Endothelial cell of umbilical vein (primary cell): ENCODE results near the gene HPF1. TPM values are rescaled to one million over a fixed set of nuclear protein-coding genes. Genes with fewer than 3 reads are reported as not detected.

Source experiments
- BruUV-seq: library from RNA; stranded (reverse); fragments of 400-500 nt; replicated peaks from 2 replicates; lab custom pipeline; 2021; lab: Mats Ljungman, UMichigan
- CTCF ChIA-PET: fragments of 300-600, 350-600 bp; sonication (Branson Sonifier 250); formaldehyde crosslinking; loops from one replicate; lab custom pipeline; 2021; ENCODE audit warnings: antibody characterized with exemption, inconsistent platforms; lab: Charles Lee
- POLR2A ChIA-PET: fragments of 300-600, 350-600 bp; sonication (Branson Sonifier 250); formaldehyde crosslinking; loops from one replicate; lab custom pipeline; 2021; ENCODE audit warnings: antibody characterized with exemption, inconsistent platforms; lab: Charles Lee
- DNase-seq: peaks from one replicate; pipeline ENCODE4 v3.0.0-alpha.2; 2011; ENCODE audit warnings: low read depth, low spot score
- FAIRE-seq: peaks from 2 replicates; lab custom pipeline; 2011; peaks lifted over from hg19 to GRCh38; lab: Jason Lieb, UNC
- H2AFZ ChIP-seq: 2 replicates; pipeline ENCODE4 v1.6.0; 2012; ENCODE audit warnings: low read depth, low read length, control low read depth, inconsistent platforms
- H3K27ac ChIP-seq: 2 replicates; pipeline ENCODE4 v1.5.1; 2011; ENCODE audit warnings: low read depth, mild to moderate bottlenecking, control low read depth, low read length, moderate library complexity; ENCODE audit not compliant: insufficient read depth
- H3K27me3 ChIP-seq, 2 experiments: 2 replicates each; pipeline versions ENCODE4 v1.6.0 to v1.6.1; 2011; ENCODE audit warnings: low read length in 2 of 2, mixed read lengths in 1 of 2; ENCODE audit not compliant: control insufficient read depth in 2 of 2, insufficient read depth in 2 of 2
- H3K36me3 ChIP-seq, 2 experiments: 2 replicates in 1 of 2; 3 replicates in 1 of 2; pipeline ENCODE4 v1.5.1; 2011; ENCODE audit warnings: low read length in 2 of 2, mild to moderate bottlenecking in 1 of 2, moderate library complexity in 1 of 2; ENCODE audit not compliant: control insufficient read depth in 2 of 2, insufficient read depth in 2 of 2; ENCODE audit errors: extremely low read depth in 1 of 2
- H3K4me1 ChIP-seq: 3 replicates; pipeline ENCODE4 v1.5.1; 2011; ENCODE audit warnings: mild to moderate bottlenecking, low read length; ENCODE audit not compliant: control insufficient read depth, insufficient read depth; ENCODE audit errors: extremely low read depth
- H3K4me2 ChIP-seq: 2 replicates; pipeline ENCODE4 v1.6.1; 2011; ENCODE audit warnings: low read length, control low read depth, mixed read lengths; ENCODE audit not compliant: insufficient read depth
- H3K4me3 ChIP-seq, 3 experiments: fragments of 200-600 bp in 1 of 3; sonication (generic), shearing (Covaris generic) in 1 of 3; replicated peaks in 1 of 3; 2 replicates each; pipeline ENCODE4 v1.5.1; 2011 to 2016; ENCODE audit warnings: control low read depth in 3 of 3, low read length in 3 of 3, mild to moderate bottlenecking in 2 of 3, inconsistent platforms in 1 of 3, low read depth in 1 of 3, moderate library complexity in 1 of 3; ENCODE audit not compliant: insufficient read depth in 1 of 3
- H3K79me2 ChIP-seq: 2 replicates; pipeline ENCODE4 v1.6.0; 2012; ENCODE audit warnings: low read length, inconsistent platforms; ENCODE audit not compliant: control insufficient read depth, insufficient read depth
- H3K9ac ChIP-seq: replicated peaks from 2 replicates; pipeline ENCODE3; 2011; ENCODE audit warnings: low read length, control low read depth; ENCODE audit not compliant: insufficient read depth; ENCODE audit errors: extremely low read depth
- H3K9me1 ChIP-seq: replicated peaks from 3 replicates; pipeline ENCODE4 v1.6.0; 2011; ENCODE audit warnings: mild to moderate bottlenecking, low read length; ENCODE audit not compliant: control insufficient read depth, insufficient read depth; ENCODE audit errors: extremely low read depth
- H3K9me3 ChIP-seq: replicated peaks from 2 replicates; pipeline ENCODE4 v1.5.1; 2012; ENCODE audit warnings: low read length, inconsistent platforms; ENCODE audit not compliant: control insufficient read depth, insufficient read depth
- H4K20me1 ChIP-seq: replicated peaks from 2 replicates; pipeline ENCODE3; 2011; ENCODE audit warnings: mild to moderate bottlenecking, low read length; ENCODE audit not compliant: control insufficient read depth, insufficient read depth; ENCODE audit errors: extremely low read depth
- CTCF ChIP-seq, 2 donors: IDR thresholded peaks; 1 replicate in 1 of 2; 2 replicates in 1 of 2; pipeline ENCODE4 v1.5.1; 2011; ENCODE audit warnings: low read length in 2 of 2, mild to moderate bottlenecking in 2 of 2, moderate library complexity in 2 of 2, control low read depth in 1 of 2, inconsistent platforms in 1 of 2, low read depth in 1 of 2; ENCODE audit not compliant: insufficient read depth in 1 of 2; ENCODE audit errors: extremely low read depth in 1 of 2
- EZH2 ChIP-seq: IDR thresholded peaks from 2 replicates; pipeline ENCODE4 v1.6.1; 2012; ENCODE audit warnings: borderline replicate concordance, low read depth, mild to moderate bottlenecking, moderate library complexity, low read length, inconsistent platforms; ENCODE audit not compliant: severe bottlenecking
- GATA2 ChIP-seq: IDR thresholded peaks from 2 replicates; pipeline ENCODE4 v1.7.0; 2011; ENCODE audit warnings: low read depth, mild to moderate bottlenecking, moderate library complexity, mixed read lengths, low read length; ENCODE audit not compliant: insufficient read length, insufficient read depth
- JUN ChIP-seq: IDR thresholded peaks from 2 replicates; pipeline ENCODE4 v1.6.1; 2011; ENCODE audit warnings: borderline replicate concordance, low read depth; ENCODE audit not compliant: insufficient read length, insufficient read depth
- MAX ChIP-seq: IDR thresholded peaks from 2 replicates; pipeline ENCODE4 v1.6.1; 2011; ENCODE audit not compliant: insufficient read depth, insufficient read length
- POLR2A ChIP-seq: IDR thresholded peaks from 2 replicates; pipeline ENCODE4 v1.6.1; 2012; ENCODE audit warnings: low read depth, mild to moderate bottlenecking, control low read depth, low read length
- dilution Hi-C: fragments of 300-500 bp; cut with MboI; formaldehyde crosslinking; loops from one replicate; pipeline ENCODE4 v1.15.0; 2019; ENCODE audit warnings: low sequenced_read_pairs; ENCODE audit not compliant: extremely low pct_ligation_motif_present
- intact Hi-C: fragments of 100-400 bp; cut with micrococcal nuclease; formaldehyde crosslinking; loops from one replicate; pipeline ENCODE4 v1.10.0; 2022
- polyA plus RNA-seq, 4 experiments: library from polyadenylated mRNA; depleted of rRNA in 3 of 4; stranded (reverse) in 3 of 4; unstranded in 1 of 4; fragments of >200 nt; gene quantifications; 2 replicates each; pipeline versions ENCODE4 v1.2.1 to v1.2.3, GENCODE V29; 2011 to 2012; ENCODE audit warnings: missing spikeins in 1 of 4
- total RNA-seq: library from RNA; stranded (reverse); gene quantifications from 2 replicates; pipeline ENCODE4 v1.2.3, GENCODE V29; 2021

The HPF1 gene
- total and polyA plus RNA-seq, 2 donors (not counting 3 experiments of a cell fraction or from before 2014, with no cell fraction given), result 16.1 to 30.3 TPM

GRCh38 chr4:169774466-169775445 is 17.0 kb upstream of the HPF1 start:
- Histone ChIP-seq H3K4me1 (peaks cover 9% of the 10 kb centered on the region), H3K27ac (no peak overlapping the region), H3K4me2 (peak overlapping the region; percentile 47), H3K36me3 (no peaks in the 10 kb centered on the region), H3K27me3 (peaks cover 4 to 12% of the 10 kb centered on the region in 2 experiments), H4K20me1 (no peaks in the 10 kb centered on the region), H3K79me2 (no peaks in the 10 kb centered on the region), H2AFZ (peak overlapping the region; percentile 94), H3K9me1 (no peaks in the 10 kb centered on the region), H3K4me3 (no peak overlapping the region), H3K9ac (no peak overlapping the region), H3K9me3 (no peaks in the 10 kb centered on the region)
- no TSS peak for BruUV-seq
- DNase-seq (peak; percentile 42), FAIRE-seq (no peak)
- TF ChIP-seq JUN, result no peak
- no peak for TF ChIP-seq MAX
- no peak for TF ChIP-seq EZH2
- peak; percentile 42 to 79 for TF ChIP-seq CTCF (IDR thresholded peaks at IDR 0.05; ENCODE audit: extremely low read depth in 1 of 2, insufficient read depth in 1 of 2, low read depth in 1 of 2, low read length in 2 of 2)
- no peak for TF ChIP-seq GATA2
- TF ChIP-seq POLR2A, result no peak
- dilution Hi-C loops (no loop called here), intact Hi-C loops (loop anchor here (1.0 kb wide), 1 partner anchor 161 kb away; no protein-coding TSS in a partner anchor)
- ChIA-PET CTCF (interaction anchor here (0.8 to 4.5 kb wide), 5 partner anchors 9 to 162 kb away, joined by 3 to 46 read pairs (median 4); partner anchors contain the start of genes CLCN3, HPF1 and NEK1), POLR2A (no interaction called here)
